K562 (cell line): ENCODE data around the gene CPED1. TPM values are rescaled to one million over a fixed set of nuclear protein-coding genes. Genes with fewer than 3 reads are reported as not detected.

Experiments
- DPF2 ChIP-seq: fragments of 450-650 bp; IDR thresholded peaks from 2 replicates; pipeline ENCODE4 v1.6.1; 2016
- ESRRA ChIP-seq: fragments of 450-650 bp; IDR thresholded peaks from 2 replicates; pipeline ENCODE4 v1.6.1; 2014; ENCODE audit warnings: low read depth, mild to moderate bottlenecking, moderate library complexity, borderline replicate concordance
- FOXM1 ChIP-seq, 2 experiments: fragments of 450-650 bp in 1 of 2; sonication (generic) in 1 of 2; formaldehyde crosslinking in 1 of 2; IDR thresholded peaks; 2 replicates each; pipeline versions ENCODE4 v1.6.1 to v1.9.0; 2017 to 2022; ENCODE audit warnings: low read depth in 2 of 2, mild to moderate bottlenecking in 2 of 2, missing genetic modification reagents in 1 of 2, moderate library complexity in 1 of 2
- HNRNPLL ChIP-seq: fragments of 200-400 bp; formaldehyde crosslinking; IDR thresholded peaks from 2 replicates; pipeline ENCODE4 v1.6.1; 2017; ENCODE audit warnings: low read length, low read depth, mild to moderate bottlenecking; ENCODE audit not compliant: poor library complexity, severe bottlenecking
- HOXB6 ChIP-seq: fragments of 250-450 bp; sonication (Bioruptor Pico); IDR thresholded peaks from 2 replicates; pipeline ENCODE4 v1.5.1; 2022; ENCODE audit warnings: mild to moderate bottlenecking, borderline replicate concordance
- IRF2 ChIP-seq: sonication (generic); formaldehyde crosslinking; IDR thresholded peaks from 2 replicates; pipeline ENCODE4 v1.8.1; 2022; ENCODE audit warnings: mild to moderate bottlenecking, missing genetic modification reagents
- KDM1A ChIP-seq, 2 experiments: fragments of 450-650 bp; IDR thresholded peaks; 2 replicates each; pipeline ENCODE4 v1.6.1; 2016; ENCODE audit warnings: mild to moderate bottlenecking in 2 of 2
- RFX1 ChIP-seq: fragments of 450-650 bp; IDR thresholded peaks from 2 replicates; pipeline ENCODE4 v1.6.1; 2016; ENCODE audit warnings: mild to moderate bottlenecking, moderate library complexity
- SMAD2 ChIP-seq: fragments of 150-350 bp; IDR thresholded peaks from 2 replicates; pipeline ENCODE4 v1.6.1; 2014; ENCODE audit warnings: low read depth, mild to moderate bottlenecking, low read length
- SOX6 ChIP-seq: fragments of 450-650 bp; IDR thresholded peaks from 2 replicates; pipeline ENCODE4 v1.6.1; 2014; ENCODE audit warnings: mild to moderate bottlenecking
- ZC3H11A ChIP-seq: IDR thresholded peaks from 2 replicates; pipeline ENCODE4 v1.6.1; 2012; ENCODE audit warnings: low read depth, low read length, improper control_type of control experiment
- ZC3H8 ChIP-seq: fragments of 450-650 bp; IDR thresholded peaks from 2 replicates; pipeline ENCODE4 v1.6.1; 2017
- ZKSCAN1 ChIP-seq: fragments of 150-350 bp; IDR thresholded peaks from 2 replicates; pipeline ENCODE4 v1.6.1; 2016; ENCODE audit warnings: low read depth, low read length
- ZNF184 ChIP-seq: sonication (generic); formaldehyde crosslinking; IDR thresholded peaks from 2 replicates; pipeline ENCODE4 v1.5.0; 2020; ENCODE audit warnings: missing genetic modification reagents
- ZNF445 ChIP-seq: fragments of 250-450 bp; sonication (Bioruptor Pico); IDR thresholded peaks from 2 replicates; pipeline ENCODE4 v1.4.0; 2020; ENCODE audit warnings: low read depth, mild to moderate bottlenecking, moderate library complexity
- ZNF609 ChIP-seq: sonication (generic); formaldehyde crosslinking; IDR thresholded peaks from 2 replicates; pipeline ENCODE4 v1.8.1; 2023; ENCODE audit warnings: missing genetic modification reagents, mild to moderate bottlenecking, borderline replicate concordance
- polyA plus RNA-seq, 8 experiments: library from polyadenylated mRNA; depleted of rRNA in 4 of 8; stranded (reverse) in 5 of 8; unstranded in 3 of 8; fragments of >200 nt; fragmentation: Nextera tagmentation in 2 of 8; fragmentation: Illumina TruSeq in 1 of 8; extraction: Ambion mirVana in 2 of 8; extraction: Trizol in 1 of 8; gene quantifications; 2 replicates each; pipeline versions ENCODE4 v1.2.1 to v1.2.3, GENCODE V29; 2011 to 2014; ENCODE audit warnings: inconsistent platforms in 1 of 8, missing spikeins in 1 of 8
- total RNA-seq, 7 experiments: library from RNA; depleted of rRNA in 6 of 7; stranded (reverse); fragments of >200 nt in 6 of 7; fragmentation: Illumina TruSeq in 2 of 7; extraction: Trizol in 2 of 7; gene quantifications; 2 replicates each; pipeline versions ENCODE4 v1.2.1 to v1.2.3, GENCODE V29; 2011 to 2021; ENCODE audit warnings: low replicate concordance in 1 of 7
- TF ChIP-seq, protein P1 (sequence below), 2 experiments: fragments of 450-650 bp; IDR thresholded peaks; 2 replicates each; pipeline ENCODE4 v1.6.1; 2018; ENCODE audit warnings: mild to moderate bottlenecking in 2 of 2, low read depth in 1 of 2; ENCODE audit not compliant: partially characterized antibody in 2 of 2

Gene CPED1
- total and polyA plus RNA-seq, 9 of the 15 experiments (the other 6 are each of a cell fraction or from before 2014, with no cell fraction given): 195 to 393 (median 290) TPM

GRCh38 chr7:120950539-120951308 lies 37.8 kb upstream of the CPED1 start, which contains the start of gene ING3 (continued):
- no peak for TF ChIP-seq HOXB6
- peak; percentile 61 for TF ChIP-seq SOX6
- no peak for TF ChIP-seq ZNF184 (CRISPR knock-in tag)
- TF ChIP-seq DPF2: peak; percentile 60
- peak; percentile 97 for TF ChIP-seq FOXM1 (IDR thresholded peaks at IDR 0.05; ENCODE audit: low read depth)
- TF ChIP-seq FOXM1 (CRISPR knock-in tag; IDR thresholded peaks at IDR 0.05; ENCODE audit: low read depth): peak; percentile 64
- TF ChIP-seq ZC3H11A: peak; percentile 65
- TF ChIP-seq, protein P1, sequence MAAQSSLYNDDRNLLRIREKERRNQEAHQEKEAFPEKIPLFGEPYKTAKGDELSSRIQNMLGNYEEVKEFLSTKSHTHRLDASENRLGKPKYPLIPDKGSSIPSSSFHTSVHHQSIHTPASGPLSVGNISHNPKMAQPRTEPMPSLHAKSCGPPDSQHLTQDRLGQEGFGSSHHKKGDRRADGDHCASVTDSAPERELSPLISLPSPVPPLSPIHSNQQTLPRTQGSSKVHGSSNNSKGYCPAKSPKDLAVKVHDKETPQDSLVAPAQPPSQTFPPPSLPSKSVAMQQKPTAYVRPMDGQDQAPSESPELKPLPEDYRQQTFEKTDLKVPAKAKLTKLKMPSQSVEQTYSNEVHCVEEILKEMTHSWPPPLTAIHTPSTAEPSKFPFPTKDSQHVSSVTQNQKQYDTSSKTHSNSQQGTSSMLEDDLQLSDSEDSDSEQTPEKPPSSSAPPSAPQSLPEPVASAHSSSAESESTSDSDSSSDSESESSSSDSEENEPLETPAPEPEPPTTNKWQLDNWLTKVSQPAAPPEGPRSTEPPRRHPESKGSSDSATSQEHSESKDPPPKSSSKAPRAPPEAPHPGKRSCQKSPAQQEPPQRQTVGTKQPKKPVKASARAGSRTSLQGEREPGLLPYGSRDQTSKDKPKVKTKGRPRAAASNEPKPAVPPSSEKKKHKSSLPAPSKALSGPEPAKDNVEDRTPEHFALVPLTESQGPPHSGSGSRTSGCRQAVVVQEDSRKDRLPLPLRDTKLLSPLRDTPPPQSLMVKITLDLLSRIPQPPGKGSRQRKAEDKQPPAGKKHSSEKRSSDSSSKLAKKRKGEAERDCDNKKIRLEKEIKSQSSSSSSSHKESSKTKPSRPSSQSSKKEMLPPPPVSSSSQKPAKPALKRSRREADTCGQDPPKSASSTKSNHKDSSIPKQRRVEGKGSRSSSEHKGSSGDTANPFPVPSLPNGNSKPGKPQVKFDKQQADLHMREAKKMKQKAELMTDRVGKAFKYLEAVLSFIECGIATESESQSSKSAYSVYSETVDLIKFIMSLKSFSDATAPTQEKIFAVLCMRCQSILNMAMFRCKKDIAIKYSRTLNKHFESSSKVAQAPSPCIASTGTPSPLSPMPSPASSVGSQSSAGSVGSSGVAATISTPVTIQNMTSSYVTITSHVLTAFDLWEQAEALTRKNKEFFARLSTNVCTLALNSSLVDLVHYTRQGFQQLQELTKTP (IDR thresholded peaks at IDR 0.05; ENCODE audit: low read depth in 1 of 2, partially characterized antibody in 2 of 2): peak; percentile 85 to 100
- TF ChIP-seq HNRNPLL: peak; percentile 87
- peak; percentile 48; the same call in 1 of the 2 replicates for TF ChIP-seq ZKSCAN1
- TF ChIP-seq ESRRA: peak; percentile 23; the same call in 1 of the 2 replicates
- TF ChIP-seq ZC3H8: no peak
- TF ChIP-seq SMAD2: no peak
- no peak for TF ChIP-seq ZNF445 (CRISPR knock-in tag)
- peak; percentile 76; the same call in 1 of the 2 replicates for TF ChIP-seq ZNF609
- TF ChIP-seq KDM1A (IDR thresholded peaks at IDR 0.05): peak in 1 of 2 experiments; percentile 73; a peak in 2 of 4 replicates
- no peak for TF ChIP-seq IRF2 (CRISPR knock-in tag)
- TF ChIP-seq RFX1: no peak
